Coronary artery (tissue), 2 donors: ENCODE measurements around the gene GOSR2.

Source experiments
- DNase-seq: peaks from one replicate; pipeline ENCODE4 v3.0.0-alpha.2; 2017; ENCODE audit warnings: low spot score
- H3K27ac ChIP-seq, 2 donors: fragments of 200-600 bp; sonication (generic); one replicate each; pipeline ENCODE4 v1.5.1; 2016 to 2019
- H3K4me3 ChIP-seq: fragments of 200-600 bp; sonication (generic); 2 replicates; pipeline ENCODE4 v1.5.1; 2016; ENCODE audit warnings: mild to moderate bottlenecking, moderate library complexity
- TF ChIP-seq, protein P1 (sequence below): fragments of 200-600 bp; sonication (generic); IDR thresholded peaks from one replicate; pipeline ENCODE4 v1.5.1; 2019; ENCODE audit warnings: antibody characterized with exemption

GOSR2 gene

GRCh38 chr17:46942441-46943217, 19.7 kb downstream of the GOSR2 start:
- TF ChIP-seq, protein P1, sequence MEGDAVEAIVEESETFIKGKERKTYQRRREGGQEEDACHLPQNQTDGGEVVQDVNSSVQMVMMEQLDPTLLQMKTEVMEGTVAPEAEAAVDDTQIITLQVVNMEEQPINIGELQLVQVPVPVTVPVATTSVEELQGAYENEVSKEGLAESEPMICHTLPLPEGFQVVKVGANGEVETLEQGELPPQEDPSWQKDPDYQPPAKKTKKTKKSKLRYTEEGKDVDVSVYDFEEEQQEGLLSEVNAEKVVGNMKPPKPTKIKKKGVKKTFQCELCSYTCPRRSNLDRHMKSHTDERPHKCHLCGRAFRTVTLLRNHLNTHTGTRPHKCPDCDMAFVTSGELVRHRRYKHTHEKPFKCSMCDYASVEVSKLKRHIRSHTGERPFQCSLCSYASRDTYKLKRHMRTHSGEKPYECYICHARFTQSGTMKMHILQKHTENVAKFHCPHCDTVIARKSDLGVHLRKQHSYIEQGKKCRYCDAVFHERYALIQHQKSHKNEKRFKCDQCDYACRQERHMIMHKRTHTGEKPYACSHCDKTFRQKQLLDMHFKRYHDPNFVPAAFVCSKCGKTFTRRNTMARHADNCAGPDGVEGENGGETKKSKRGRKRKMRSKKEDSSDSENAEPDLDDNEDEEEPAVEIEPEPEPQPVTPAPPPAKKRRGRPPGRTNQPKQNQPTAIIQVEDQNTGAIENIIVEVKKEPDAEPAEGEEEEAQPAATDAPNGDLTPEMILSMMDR: peak; percentile 50
- H3K4me3 ChIP-seq: no peak overlapping the region

DNA sequence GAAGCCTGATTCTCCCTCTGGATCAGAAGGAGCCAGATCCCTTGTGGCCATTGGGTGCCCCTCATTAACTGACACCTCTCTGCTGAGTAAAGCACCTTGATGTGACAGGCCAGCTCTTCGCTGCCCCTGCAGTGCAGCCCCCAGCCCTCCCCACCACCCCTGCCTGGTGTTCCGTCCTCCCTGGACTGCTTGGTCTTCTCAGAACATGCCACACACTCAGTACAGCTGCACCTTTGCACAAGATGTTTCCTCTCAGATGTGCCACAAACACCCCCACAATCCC, 20.2 kb downstream of the GOSR2 start:
- TF ChIP-seq, protein P1: no peak
- Histone ChIP-seq H3K27ac (no peak overlapping the region), H3K4me3 (no peak overlapping the region)
- DNase-seq: no peak

More at GRCh38 chr17:46942441-46943217, 19.7 kb downstream of the GOSR2 start:
- no peak for DNase-seq
- no peak overlapping the region for H3K27ac ChIP-seq

DNA sequence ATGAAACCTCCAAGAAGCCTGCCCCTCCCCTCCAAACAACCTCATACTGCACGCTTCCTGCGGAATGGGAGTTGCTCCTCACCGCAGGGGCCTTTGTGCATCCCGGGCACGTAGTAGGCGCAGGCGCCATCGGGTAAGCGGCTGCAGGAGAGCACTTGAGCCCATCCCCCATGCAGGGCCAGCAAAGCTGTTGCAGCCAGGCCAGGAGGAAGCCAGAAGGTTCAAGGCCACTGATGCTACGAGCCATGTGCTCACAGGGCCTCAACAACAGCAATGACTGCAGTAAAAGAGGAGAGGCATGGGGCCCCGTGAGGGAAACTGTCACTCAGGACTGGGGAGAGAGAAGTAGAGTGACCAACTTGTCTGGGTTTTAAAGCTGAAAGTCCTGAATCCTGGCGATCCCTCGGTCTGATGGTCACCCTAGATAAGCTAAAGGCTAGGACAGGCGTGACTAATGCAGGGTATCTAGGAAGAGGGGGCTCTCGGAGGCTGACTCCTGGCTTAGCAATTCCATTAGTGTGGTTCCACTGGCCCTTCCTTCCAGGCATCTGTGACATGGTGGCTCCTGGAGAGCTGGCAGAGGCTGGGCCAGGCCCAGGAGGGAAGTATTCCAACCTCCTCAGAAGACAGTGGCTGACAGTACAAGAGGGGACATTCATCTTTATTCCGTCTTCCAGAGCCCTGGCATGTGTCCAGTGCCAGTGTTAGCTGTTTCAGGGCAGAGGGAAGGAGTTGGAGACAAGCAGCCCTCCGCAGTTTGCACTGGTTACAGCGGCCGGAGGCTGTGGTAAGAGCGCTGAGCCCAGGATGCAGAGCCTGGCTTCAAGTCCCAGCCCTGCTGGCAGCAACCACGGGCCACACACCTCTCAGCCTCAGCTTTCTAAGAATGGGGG, 20.8 kb downstream of the GOSR2 start:
- TF ChIP-seq, protein P1: no peak
- no peak overlapping the region for H3K27ac ChIP-seq
- H3K4me3 ChIP-seq: no peak overlapping the region
- no peak for DNase-seq

- no peak for DNase-seq
- no peak overlapping the region for H3K27ac ChIP-seq
- H3K4me3 ChIP-seq: no peak overlapping the region
- TF ChIP-seq, protein P1: no peak
These were observed 22.0 kb downstream of the GOSR2 start for GRCh38 chr17:46944931-46945330.

DNA sequence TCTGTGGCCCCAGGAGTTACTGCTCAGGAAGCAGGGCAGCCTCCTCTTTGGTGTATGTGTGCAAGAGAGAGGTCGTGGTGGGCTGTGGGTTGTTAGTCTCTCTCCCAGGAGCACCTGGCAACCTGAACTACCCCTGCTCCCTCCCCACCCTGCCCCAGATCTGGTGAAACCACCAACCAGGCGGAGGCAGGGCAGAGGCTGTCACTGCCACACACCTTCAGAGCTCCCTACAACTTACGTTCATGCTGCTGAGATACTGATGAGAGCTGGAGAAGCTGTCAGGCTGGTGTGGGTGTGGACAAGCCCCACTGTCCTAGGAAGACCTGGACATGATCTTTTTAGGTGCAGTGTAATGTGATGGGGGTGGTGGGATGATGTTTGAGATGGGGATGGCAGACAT, 24.3 kb downstream of the GOSR2 start:
- TF ChIP-seq, protein P1: no peak
- Histone ChIP-seq H3K27ac (no peak overlapping the region), H3K4me3 (no peak overlapping the region)
- DNase-seq: no peak

- H3K4me3 ChIP-seq: no peak overlapping the region
- TF ChIP-seq, protein P1: no peak
- no peak overlapping the region for H3K27ac ChIP-seq
- DNase-seq: no peak
These were observed 25.6 kb downstream of the GOSR2 start for GRCh38 chr17:46948544-46948943.
